Measurements from ENCODE around the gene RNF41.

The RNF41 gene

DNA sequence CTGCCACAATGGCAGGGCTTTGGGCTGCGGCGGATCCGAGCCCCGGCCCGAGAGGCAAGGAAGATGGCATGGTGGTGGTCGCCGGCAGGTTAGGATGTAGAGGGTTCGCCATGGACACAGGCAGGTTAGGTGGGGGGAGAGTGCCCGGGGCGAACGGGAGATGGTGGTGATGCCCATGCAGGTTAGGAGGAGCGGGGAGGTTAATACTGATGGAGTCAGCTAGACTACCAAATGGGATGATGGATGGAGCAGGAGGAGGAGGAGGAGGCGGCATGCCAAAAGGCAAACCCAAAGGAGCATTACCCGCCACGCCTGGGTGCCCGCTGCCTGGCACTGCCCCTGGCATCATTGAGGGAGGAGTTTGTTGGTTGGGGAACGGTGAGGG, 57.4 kb downstream of the RNF41 start:
- no peaks in the 10 kb centered on the region for H3K9me3 ChIP-seq (ENCODE audit: control insufficient read depth, insufficient read depth, low read length)
- H3K79me2 ChIP-seq (ENCODE audit: control insufficient read depth, low read length), result peaks cover 22% of the 10 kb centered on the region
- no peak overlapping the region for H3K4me2 ChIP-seq (ENCODE audit: low read length)
- H3K27ac ChIP-seq (ENCODE audit: low read depth, low read length), result no peak overlapping the region
- H3K4me1 ChIP-seq (ENCODE audit: control insufficient read depth, low read length), result peaks cover 22% of the 10 kb centered on the region
- H3K4me3 ChIP-seq (ENCODE audit: low read length), result no peak overlapping the region
- peaks cover 6% of the 10 kb centered on the region for H4K20me1 ChIP-seq (ENCODE audit: control insufficient read depth, insufficient read depth, low read depth, low read length)
- H3F3A ChIP-seq (ENCODE audit: control insufficient read depth, insufficient read depth), result peaks cover 36% of the 10 kb centered on the region
- TF ChIP-seq, protein P1, sequence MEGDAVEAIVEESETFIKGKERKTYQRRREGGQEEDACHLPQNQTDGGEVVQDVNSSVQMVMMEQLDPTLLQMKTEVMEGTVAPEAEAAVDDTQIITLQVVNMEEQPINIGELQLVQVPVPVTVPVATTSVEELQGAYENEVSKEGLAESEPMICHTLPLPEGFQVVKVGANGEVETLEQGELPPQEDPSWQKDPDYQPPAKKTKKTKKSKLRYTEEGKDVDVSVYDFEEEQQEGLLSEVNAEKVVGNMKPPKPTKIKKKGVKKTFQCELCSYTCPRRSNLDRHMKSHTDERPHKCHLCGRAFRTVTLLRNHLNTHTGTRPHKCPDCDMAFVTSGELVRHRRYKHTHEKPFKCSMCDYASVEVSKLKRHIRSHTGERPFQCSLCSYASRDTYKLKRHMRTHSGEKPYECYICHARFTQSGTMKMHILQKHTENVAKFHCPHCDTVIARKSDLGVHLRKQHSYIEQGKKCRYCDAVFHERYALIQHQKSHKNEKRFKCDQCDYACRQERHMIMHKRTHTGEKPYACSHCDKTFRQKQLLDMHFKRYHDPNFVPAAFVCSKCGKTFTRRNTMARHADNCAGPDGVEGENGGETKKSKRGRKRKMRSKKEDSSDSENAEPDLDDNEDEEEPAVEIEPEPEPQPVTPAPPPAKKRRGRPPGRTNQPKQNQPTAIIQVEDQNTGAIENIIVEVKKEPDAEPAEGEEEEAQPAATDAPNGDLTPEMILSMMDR (IDR thresholded peaks at IDR 0.05; ENCODE audit: low read depth, low read length, poor library complexity, severe bottlenecking), result no peak
- no peak for TF ChIP-seq EZH2phosphoT487 (IDR thresholded peaks at IDR 0.05; ENCODE audit: borderline replicate concordance, low read length)
- H3K36me3 ChIP-seq (ENCODE audit: control insufficient read depth, low read length), result peaks cover 85% of the 10 kb centered on the region
- no peaks in the 10 kb centered on the region for H3K9me2 ChIP-seq (replicated peaks; ENCODE audit: control insufficient read depth, low read length)
- no peaks in the 10 kb centered on the region for H3K27me3 ChIP-seq (ENCODE audit: control insufficient read depth, low read length)

DNA sequence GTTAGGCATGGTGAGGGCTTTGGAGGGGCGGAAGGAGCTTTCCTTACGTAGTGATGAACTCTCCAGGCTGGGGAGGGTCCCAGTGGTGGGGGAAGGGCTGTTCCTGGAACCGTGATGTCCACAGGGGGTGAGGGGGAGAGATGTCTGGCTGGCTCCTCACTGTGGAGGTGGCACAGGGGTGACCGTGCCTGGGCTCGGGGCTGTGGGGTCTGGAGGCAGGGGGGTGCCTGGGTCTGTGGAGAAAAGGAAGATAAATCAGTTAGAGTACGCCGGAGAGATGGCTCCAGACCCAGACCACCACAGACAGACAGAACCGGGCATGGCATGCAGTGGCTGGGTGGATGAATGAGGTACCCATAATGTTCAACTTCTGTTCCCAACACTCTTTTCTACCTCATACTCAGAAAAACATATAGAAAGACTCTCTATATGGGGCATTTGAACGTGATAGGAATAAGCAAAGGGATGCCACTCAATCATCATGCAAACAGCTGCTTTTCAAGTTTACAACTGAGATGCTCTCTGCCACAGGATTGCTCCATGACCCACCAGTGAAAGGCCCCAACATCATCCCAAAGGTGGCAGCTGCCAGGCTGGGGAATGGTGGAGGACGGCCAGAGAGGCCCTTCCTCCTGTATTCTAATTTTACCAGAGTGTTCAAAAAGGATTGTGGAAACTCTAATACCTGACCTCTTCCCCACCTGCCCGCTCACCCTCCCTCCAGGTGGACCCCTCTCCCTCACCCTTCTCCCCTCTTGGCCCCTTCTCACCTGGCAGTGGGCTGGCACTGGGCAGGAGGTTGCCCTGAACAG, 58.0 kb downstream of the RNF41 start:
- Histone ChIP-seq H4K20me1 (ENCODE audit: control insufficient read depth, insufficient read depth, low read depth, low read length) (peaks cover 12% of the 10 kb centered on the region), H3K27ac (ENCODE audit: low read depth, low read length) (no peak overlapping the region), H3K36me3 (ENCODE audit: control insufficient read depth, low read length) (peaks cover 87% of the 10 kb centered on the region), H3K4me3 (ENCODE audit: low read length) (no peak overlapping the region), H3F3A (ENCODE audit: control insufficient read depth, insufficient read depth) (peaks cover 36% of the 10 kb centered on the region), H3K4me2 (ENCODE audit: low read length) (no peak overlapping the region), H3K27me3 (ENCODE audit: control insufficient read depth, low read length) (no peaks in the 10 kb centered on the region), H3K79me2 (ENCODE audit: control insufficient read depth, low read length) (peaks cover 28% of the 10 kb centered on the region), H3K9me3 (ENCODE audit: control insufficient read depth, insufficient read depth, low read length) (no peaks in the 10 kb centered on the region), H3K9me2 (replicated peaks; ENCODE audit: control insufficient read depth, low read length) (no peaks in the 10 kb centered on the region), H3K4me1 (ENCODE audit: control insufficient read depth, low read length) (peaks cover 25% of the 10 kb centered on the region)
- TF ChIP-seq EZH2phosphoT487 (IDR thresholded peaks at IDR 0.05; ENCODE audit: borderline replicate concordance, low read length), result no peak
- TF ChIP-seq, protein P1 (IDR thresholded peaks at IDR 0.05; ENCODE audit: low read depth, low read length, poor library complexity, severe bottlenecking), result no peak

DNA sequence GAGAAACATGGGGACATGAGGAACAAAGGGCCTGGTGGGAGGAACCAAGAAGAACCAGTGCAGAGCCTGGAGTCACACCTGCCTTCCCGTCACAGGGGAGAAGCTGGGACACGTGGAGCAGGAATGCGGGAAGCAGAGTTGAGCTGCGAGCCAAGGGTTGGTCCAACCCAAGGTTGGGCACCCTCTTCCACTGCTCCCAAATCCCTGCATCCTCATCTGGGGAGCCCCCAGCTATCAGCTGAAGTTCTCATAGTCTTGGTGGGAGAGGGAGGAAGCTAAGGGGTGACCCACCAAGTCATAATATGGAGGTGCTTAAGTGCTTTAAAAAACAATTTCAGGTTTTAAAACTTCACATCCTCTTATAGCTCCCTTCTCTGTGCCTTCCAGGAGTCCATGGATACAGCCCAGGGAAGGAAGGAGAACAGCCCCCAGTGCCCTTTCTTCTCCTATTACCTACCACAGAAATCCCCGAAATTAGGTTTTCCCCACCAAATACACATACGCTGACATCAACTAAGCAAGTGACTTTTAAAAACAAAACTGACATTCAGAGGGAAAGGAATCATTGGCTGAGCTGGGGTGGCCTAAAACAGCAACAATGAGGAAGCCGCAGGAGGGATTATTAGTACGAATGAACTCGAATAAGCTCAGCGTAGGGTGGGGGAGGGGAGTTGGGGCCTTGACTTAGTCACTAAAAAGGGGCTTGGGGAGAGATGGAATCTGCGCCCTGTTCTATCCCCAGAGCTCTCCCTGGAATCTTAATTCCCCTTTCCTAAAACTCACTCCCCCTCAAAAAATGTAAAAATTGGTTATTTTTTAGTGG, 59.0 kb downstream of the RNF41 start:
- Histone ChIP-seq H3K9me2 (replicated peaks; ENCODE audit: control insufficient read depth, low read length) (no peaks in the 10 kb centered on the region), H3K4me3 (ENCODE audit: low read length) (no peak overlapping the region), H3K27ac (ENCODE audit: low read depth, low read length) (no peak overlapping the region), H3K79me2 (ENCODE audit: control insufficient read depth, low read length) (peaks cover 36% of the 10 kb centered on the region), H4K20me1 (ENCODE audit: control insufficient read depth, insufficient read depth, low read depth, low read length) (peaks cover 15% of the 10 kb centered on the region), H3K4me2 (ENCODE audit: low read length) (no peak overlapping the region), H3K27me3 (ENCODE audit: control insufficient read depth, low read length) (no peaks in the 10 kb centered on the region), H3K9me3 (ENCODE audit: control insufficient read depth, insufficient read depth, low read length) (no peaks in the 10 kb centered on the region), H3K4me1 (ENCODE audit: control insufficient read depth, low read length) (peaks cover 25% of the 10 kb centered on the region), H3K36me3 (ENCODE audit: control insufficient read depth, low read length) (peaks cover 85% of the 10 kb centered on the region), H3F3A (ENCODE audit: control insufficient read depth, insufficient read depth) (peaks cover 36% of the 10 kb centered on the region)
- TF ChIP-seq, protein P1 (IDR thresholded peaks at IDR 0.05; ENCODE audit: low read depth, low read length, poor library complexity, severe bottlenecking), result no peak
- TF ChIP-seq EZH2phosphoT487 (IDR thresholded peaks at IDR 0.05; ENCODE audit: borderline replicate concordance, low read length), result no peak
